Loucy (cell line): ENCODE results near the gene TOB2.
"Not testable (repeated sequence)": the region's sequence is repeated elsewhere in the genome, so short reads cannot be mapped to it uniquely, and the experiment has no call there.

ENCODE experiments used
- EZH2phosphoT487 ChIP-seq: fragments of 200-600 bp; IDR thresholded peaks from 2 replicates; pipeline ENCODE4 v1.6.1; 2018; ENCODE audit warnings: antibody characterized with exemption, mild to moderate bottlenecking, moderate library complexity, borderline replicate concordance
- TF ChIP-seq, protein P1 (sequence below): fragments of 200-600 bp; sonication (generic); conservative IDR thresholded peaks from 2 replicates; pipeline ENCODE4 v1.5.1; 2014; ENCODE audit warnings: mild to moderate bottlenecking, antibody characterized with exemption, low read length

DNA sequence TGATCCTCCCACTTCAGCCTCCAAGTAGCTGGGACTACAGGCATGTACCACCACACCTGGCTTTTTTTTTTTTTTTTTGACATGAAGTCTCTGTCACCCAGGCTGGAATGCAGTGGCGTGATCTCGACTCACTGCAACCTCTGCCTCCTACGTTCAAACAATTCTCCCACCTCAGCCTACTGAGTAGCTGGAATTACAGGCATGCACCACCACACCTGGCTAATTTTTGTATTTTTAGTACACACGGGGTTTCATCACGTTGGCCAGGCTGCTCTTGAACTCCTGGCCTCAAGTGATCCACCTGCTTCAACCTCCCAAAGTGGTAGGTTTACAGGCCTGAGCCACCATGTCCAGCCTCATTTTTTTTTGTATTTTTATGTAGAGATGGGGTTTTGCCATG lies 6.1 kb downstream of the TOB2 start:
- TF ChIP-seq, protein P1, sequence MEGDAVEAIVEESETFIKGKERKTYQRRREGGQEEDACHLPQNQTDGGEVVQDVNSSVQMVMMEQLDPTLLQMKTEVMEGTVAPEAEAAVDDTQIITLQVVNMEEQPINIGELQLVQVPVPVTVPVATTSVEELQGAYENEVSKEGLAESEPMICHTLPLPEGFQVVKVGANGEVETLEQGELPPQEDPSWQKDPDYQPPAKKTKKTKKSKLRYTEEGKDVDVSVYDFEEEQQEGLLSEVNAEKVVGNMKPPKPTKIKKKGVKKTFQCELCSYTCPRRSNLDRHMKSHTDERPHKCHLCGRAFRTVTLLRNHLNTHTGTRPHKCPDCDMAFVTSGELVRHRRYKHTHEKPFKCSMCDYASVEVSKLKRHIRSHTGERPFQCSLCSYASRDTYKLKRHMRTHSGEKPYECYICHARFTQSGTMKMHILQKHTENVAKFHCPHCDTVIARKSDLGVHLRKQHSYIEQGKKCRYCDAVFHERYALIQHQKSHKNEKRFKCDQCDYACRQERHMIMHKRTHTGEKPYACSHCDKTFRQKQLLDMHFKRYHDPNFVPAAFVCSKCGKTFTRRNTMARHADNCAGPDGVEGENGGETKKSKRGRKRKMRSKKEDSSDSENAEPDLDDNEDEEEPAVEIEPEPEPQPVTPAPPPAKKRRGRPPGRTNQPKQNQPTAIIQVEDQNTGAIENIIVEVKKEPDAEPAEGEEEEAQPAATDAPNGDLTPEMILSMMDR: not testable (repeated sequence)
- not testable (repeated sequence) for TF ChIP-seq EZH2phosphoT487
